Stimulated activated CD8-positive, alpha-beta memory T cell treated with anti-CD3 and anti-CD28 coated beads, Interleukin-12 subunit alpha, Interleukin-12 subunit beta, amount 100 ng/mL, for 1 hour (primary cell): ENCODE results near the gene ANKRD33B.
"Not testable (repeated sequence)": the region's sequence is repeated elsewhere in the genome, so short reads cannot be mapped to it uniquely, and the experiment has no call there.

ENCODE experiments used
- DNase-seq: peaks from one replicate; pipeline ENCODE4 v3.0.0-alpha.2; 2020; ENCODE audit warnings: low read depth

Gene ANKRD33B

GRCh38 chr5:10594591-10595210, 30.8 kb downstream of the ANKRD33B start:
- no peak for DNase-seq

GRCh38 chr5:10595293-10595671, 31.4 kb downstream of the ANKRD33B start:
- no peak for DNase-seq

- DNase-seq = no peak
Observed at GRCh38 chr5:10595672-10596309, 31.9 kb downstream of the ANKRD33B start.

- no peak for DNase-seq
Observed at GRCh38 chr5:10596310-10596703, 32.4 kb downstream of the ANKRD33B start.

- DNase-seq = no peak
Observed at GRCh38 chr5:10596886-10597451, 33.1 kb downstream of the ANKRD33B start.

GRCh38 chr5:10599113-10599512, 35.2 kb downstream of the ANKRD33B start:
- DNase-seq = no peak

- no peak for DNase-seq
Observed at GRCh38 chr5:10599862-10600284, 36.0 kb downstream of the ANKRD33B start.

GRCh38 chr5:10600626-10601245, 36.9 kb downstream of the ANKRD33B start:
- DNase-seq = no peak

- DNase-seq = no peak
Observed at GRCh38 chr5:10601246-10602030, 37.6 kb downstream of the ANKRD33B start.

GRCh38 chr5:10602031-10602806, 38.3 kb downstream of the ANKRD33B start:
- DNase-seq = no peak

- DNase-seq = no peak
Observed at GRCh38 chr5:10604975-10605374, 41.1 kb downstream of the ANKRD33B start.

- DNase-seq = not testable (repeated sequence)
Observed at GRCh38 chr5:10606632-10607022, 42.8 kb downstream of the ANKRD33B start.

- no peak for DNase-seq
Observed at GRCh38 chr5:10607023-10607665, 43.3 kb downstream of the ANKRD33B start.

GRCh38 chr5:10607666-10608073, 43.8 kb downstream of the ANKRD33B start:
- no peak for DNase-seq

GRCh38 chr5:10608081-10608480, 44.2 kb downstream of the ANKRD33B start:
- DNase-seq = not testable (repeated sequence)

- DNase-seq = no peak
Observed at GRCh38 chr5:10610058-10610457, 46.2 kb downstream of the ANKRD33B start.

GRCh38 chr5:10611290-10611689, 47.4 kb downstream of the ANKRD33B start:
- DNase-seq = no peak

- no peak for DNase-seq
Observed at GRCh38 chr5:10612251-10612650, 48.4 kb downstream of the ANKRD33B start.

- no peak for DNase-seq
Observed at GRCh38 chr5:10615693-10616092, 51.8 kb downstream of the ANKRD33B start.

GRCh38 chr5:10617103-10617502, 53.2 kb downstream of the ANKRD33B start:
- DNase-seq = no peak

- no peak for DNase-seq
Observed at GRCh38 chr5:10618311-10618710, 54.4 kb downstream of the ANKRD33B start.
